ENCODE measurements around the gene SRGN.
A peak's percentile ranks its signal among the peaks of the same experiment; 100 is the strongest.

Gene SRGN

DNA sequence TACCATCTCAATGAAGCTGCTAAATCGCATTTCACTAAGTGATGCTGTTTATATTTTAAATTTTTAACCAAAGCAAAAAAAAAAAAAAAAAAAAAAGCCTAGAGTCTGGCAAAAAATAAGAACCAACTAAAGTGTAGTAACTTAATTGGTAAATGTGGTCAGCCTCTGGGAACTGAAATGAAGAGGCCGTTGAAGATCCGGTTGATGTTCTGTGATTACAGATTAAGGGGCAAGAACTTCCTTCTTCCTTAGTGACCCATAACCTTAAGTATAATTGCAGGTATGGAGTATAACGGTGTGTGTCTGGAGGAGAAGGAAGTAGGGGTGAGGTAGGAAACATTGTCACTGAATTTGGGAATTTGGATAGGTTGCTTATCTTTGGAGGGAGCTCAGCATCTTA, 7.7 kb upstream of the SRGN start:
- TF ChIP-seq, protein P1, sequence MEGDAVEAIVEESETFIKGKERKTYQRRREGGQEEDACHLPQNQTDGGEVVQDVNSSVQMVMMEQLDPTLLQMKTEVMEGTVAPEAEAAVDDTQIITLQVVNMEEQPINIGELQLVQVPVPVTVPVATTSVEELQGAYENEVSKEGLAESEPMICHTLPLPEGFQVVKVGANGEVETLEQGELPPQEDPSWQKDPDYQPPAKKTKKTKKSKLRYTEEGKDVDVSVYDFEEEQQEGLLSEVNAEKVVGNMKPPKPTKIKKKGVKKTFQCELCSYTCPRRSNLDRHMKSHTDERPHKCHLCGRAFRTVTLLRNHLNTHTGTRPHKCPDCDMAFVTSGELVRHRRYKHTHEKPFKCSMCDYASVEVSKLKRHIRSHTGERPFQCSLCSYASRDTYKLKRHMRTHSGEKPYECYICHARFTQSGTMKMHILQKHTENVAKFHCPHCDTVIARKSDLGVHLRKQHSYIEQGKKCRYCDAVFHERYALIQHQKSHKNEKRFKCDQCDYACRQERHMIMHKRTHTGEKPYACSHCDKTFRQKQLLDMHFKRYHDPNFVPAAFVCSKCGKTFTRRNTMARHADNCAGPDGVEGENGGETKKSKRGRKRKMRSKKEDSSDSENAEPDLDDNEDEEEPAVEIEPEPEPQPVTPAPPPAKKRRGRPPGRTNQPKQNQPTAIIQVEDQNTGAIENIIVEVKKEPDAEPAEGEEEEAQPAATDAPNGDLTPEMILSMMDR (IDR thresholded peaks at IDR 0.05; ENCODE audit: extremely low read depth, missing control alignments) = no peak

DNA sequence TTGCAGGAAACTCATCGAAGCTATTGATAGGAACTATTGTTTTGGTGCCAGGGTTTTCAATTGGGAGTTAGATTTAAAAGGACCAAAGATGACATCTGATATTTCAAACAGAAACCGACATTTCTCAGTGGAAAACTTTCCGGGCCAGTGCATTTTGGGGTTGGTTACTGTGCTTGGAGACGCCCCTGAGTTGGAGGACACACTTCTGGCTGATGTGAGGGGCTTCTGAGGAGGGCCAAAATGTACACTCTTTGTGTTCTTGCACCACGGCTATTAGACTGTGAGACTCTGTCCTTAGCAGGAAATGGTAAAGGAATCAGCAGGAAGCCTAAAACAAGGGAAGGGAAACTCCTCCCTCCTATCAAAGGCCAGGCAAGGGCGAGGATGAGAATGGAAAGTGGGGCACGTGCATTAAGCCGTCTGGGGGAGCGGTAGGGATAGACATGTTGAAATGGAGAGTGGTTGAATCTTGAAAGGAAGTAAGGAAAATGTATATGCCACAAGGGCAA, 1.8 kb upstream of the SRGN start:
- TF ChIP-seq, protein P1 (IDR thresholded peaks at IDR 0.05; ENCODE audit: extremely low read depth, missing control alignments) = no peak
- no peak for DNase-seq (ENCODE audit: low spot score)

More for the DNA sequence above, 7.7 kb upstream of the SRGN start:
- DNase-seq (ENCODE audit: low spot score) = no peak

DNA sequence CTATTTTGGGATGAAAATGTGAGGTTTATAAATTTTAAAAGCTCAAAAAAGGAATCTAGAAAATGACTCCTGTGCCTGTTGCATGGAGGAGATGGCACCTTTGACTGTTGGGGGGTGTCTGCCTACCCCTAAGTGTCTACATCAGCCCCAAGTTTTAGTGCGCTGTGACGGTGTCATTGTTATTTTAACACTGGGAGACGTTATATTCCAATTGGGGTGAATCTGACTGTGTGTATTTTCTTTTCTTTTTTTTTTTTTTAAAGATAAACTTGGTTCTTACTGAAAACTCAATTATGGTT, 517 bp downstream of the SRGN start:
- DNase-seq (ENCODE audit: low spot score) = no peak

DNA sequence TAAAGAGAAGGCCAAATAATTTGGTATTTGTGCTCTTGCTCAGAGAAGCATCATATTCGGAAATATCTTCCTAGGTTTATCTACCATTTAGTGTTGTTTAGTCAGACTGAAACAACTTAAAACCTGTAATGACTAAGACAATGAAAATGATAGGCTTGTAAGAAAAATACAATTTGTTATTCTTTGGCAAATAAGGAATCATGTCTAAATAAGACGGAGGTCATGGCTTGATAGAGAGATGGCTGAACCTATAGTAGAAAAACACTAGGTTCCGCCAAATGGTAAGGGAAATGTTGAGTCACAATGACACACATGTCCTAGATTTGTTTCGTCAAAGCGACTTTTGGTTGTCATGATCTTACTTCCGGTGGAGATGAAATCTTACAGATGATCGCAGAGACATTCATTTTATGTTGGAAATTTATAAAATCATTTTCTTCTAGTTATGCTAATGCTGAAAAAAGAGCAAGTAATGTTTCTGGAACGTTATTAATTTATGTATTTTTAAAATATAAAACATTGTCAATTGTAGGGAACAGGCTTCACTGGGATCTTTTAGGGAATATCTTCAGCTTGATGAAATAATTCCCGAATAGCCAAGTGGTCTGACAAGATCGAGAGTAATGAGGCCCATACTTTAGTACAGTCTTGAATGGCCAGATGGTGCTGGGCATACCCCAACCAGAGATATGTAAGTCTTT, 1.0 kb downstream of the SRGN start:
- DNase-seq (ENCODE audit: low spot score) = peak; percentile 45
- TF ChIP-seq, protein P1 (IDR thresholded peaks at IDR 0.05; ENCODE audit: extremely low read depth, missing control alignments) = no peak

More for the DNA sequence above, 517 bp downstream of the SRGN start:
- TF ChIP-seq, protein P1 (IDR thresholded peaks at IDR 0.05; ENCODE audit: extremely low read depth, missing control alignments) = no peak

DNA sequence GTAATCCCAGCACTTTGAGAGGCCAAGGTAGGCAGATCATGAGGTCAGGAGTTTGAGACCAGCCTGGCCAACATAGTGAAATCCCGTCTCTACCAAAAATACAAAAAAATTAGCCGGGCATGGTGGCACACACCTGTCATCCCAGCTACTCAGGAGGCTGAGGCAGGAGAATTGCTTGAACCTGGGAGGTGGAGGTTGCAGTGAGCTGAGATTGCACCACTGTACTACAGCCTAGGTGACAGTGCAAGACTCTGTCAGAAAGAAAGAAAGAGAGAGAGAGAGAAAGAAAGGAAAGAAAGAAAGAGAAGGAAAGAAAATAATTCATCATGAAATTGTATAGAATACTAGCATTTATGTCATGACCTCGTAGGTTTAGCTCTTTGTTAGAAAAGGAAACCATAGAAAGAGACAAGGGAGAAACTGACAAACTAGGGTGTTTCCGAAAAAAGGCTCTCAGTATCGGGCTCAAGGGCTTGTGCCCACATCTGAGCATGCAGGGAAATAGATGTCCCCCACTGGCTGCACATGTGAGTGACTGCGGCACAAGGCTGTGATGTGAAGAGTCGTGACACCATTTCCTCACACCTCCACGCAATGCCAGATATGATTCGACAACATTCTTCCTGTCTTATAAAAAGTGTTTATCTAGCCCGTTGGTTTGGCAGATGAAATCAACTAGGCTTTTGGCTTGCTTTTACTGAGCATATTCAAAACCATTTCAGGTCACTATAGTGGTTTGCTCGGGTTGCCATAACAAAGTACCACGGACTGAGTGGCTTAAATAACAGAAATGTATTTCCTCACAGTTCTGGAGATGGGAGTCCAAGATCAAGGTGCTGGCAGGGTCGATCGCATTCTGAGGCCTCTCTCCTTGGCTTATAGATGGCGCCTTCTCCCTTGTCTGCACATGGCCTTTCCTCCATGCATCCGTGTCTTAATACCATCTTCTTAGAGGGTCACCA, 2.0 kb downstream of the SRGN start:
- DNase-seq (ENCODE audit: low spot score) = peak; percentile 50
- TF ChIP-seq, protein P1 (IDR thresholded peaks at IDR 0.05; ENCODE audit: extremely low read depth, missing control alignments) = no peak

DNA sequence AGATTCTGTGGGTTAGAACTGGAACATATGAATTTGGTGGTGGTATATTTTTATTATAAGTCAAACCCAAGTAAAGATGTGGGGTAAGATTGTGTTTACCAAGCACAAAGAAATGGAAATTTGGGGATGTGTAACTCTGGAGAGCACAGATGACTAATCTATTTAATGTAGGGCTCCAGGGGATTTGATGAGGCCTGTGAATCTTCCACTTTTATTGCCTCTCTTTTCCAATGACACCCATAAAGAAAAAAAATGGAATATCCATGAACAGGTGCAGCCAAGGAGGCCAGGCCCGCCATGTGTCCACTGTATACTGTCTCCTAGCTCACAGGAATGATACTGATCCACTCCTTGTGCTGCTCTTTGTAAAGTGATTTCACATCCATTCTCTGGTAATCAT, 2.8 kb downstream of the SRGN start:
- DNase-seq (ENCODE audit: low spot score) = no peak
- TF ChIP-seq, protein P1 (IDR thresholded peaks at IDR 0.05; ENCODE audit: extremely low read depth, missing control alignments) = no peak

DNA sequence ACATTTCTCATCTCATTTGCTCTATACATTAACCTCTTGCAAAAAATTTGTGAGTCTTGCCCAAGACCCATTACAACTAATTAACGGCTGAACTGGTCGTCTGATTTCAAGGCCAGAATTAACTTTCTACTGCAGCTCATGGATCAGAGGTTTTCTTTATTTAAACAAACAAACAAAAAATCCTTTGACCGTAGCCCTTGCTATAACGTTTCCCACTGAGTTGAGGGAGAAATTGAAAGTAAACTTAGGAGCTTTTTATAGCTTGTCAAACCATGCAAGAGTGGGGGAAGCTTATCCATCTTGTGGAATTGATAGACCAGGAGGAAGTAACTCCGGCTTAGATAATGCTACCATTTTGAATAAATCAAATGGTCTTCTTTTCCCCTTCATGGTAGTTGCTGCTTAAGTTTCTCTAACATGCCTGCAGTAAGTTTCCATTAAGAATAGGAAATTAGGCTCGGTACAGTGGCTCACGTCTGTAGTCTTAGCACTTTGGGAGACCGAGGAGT, 3.3 kb downstream of the SRGN start:
- DNase-seq (ENCODE audit: low spot score) = no peak
- TF ChIP-seq, protein P1 (IDR thresholded peaks at IDR 0.05; ENCODE audit: extremely low read depth, missing control alignments) = no peak

Data from GM20000 (cell line).